SU-DHL-6 (cell line): ENCODE measurements around the gene CNGA3.

ENCODE experiments used
- EZH2phosphoT487 ChIP-seq: fragments of 200-600 bp; sonication (generic), shearing (Covaris generic); conservative IDR thresholded peaks from 2 replicates; pipeline ENCODE4 v1.6.1; 2018; ENCODE audit warnings: mild to moderate bottlenecking, antibody characterized with exemption, low read length, moderate library complexity, mixed read lengths
- TF ChIP-seq, protein P1 (sequence below): fragments of 200-600 bp; sonication (generic); IDR thresholded peaks from one replicate; pipeline ENCODE4 v1.5.1; 2017; ENCODE audit warnings: antibody characterized with exemption, mild to moderate bottlenecking, low read length, moderate library complexity; ENCODE audit not compliant: insufficient read depth, poor library complexity, severe bottlenecking

- no peak for TF ChIP-seq EZH2phosphoT487
- TF ChIP-seq, protein P1, sequence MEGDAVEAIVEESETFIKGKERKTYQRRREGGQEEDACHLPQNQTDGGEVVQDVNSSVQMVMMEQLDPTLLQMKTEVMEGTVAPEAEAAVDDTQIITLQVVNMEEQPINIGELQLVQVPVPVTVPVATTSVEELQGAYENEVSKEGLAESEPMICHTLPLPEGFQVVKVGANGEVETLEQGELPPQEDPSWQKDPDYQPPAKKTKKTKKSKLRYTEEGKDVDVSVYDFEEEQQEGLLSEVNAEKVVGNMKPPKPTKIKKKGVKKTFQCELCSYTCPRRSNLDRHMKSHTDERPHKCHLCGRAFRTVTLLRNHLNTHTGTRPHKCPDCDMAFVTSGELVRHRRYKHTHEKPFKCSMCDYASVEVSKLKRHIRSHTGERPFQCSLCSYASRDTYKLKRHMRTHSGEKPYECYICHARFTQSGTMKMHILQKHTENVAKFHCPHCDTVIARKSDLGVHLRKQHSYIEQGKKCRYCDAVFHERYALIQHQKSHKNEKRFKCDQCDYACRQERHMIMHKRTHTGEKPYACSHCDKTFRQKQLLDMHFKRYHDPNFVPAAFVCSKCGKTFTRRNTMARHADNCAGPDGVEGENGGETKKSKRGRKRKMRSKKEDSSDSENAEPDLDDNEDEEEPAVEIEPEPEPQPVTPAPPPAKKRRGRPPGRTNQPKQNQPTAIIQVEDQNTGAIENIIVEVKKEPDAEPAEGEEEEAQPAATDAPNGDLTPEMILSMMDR, result no peak
Measured at GRCh38 chr2:98444436-98445176, 98.3 kb downstream of the CNGA3 start, which contains the start of gene INPP4A.
